ENCODE data around the gene SH3BP4. TPM values are rescaled to one million over a fixed set of nuclear protein-coding genes. Genes with fewer than 3 reads are reported as not detected.

SH3BP4 gene
- total RNA-seq, 1 experiment from 2014 or later, result 93.8 TPM

DNA sequence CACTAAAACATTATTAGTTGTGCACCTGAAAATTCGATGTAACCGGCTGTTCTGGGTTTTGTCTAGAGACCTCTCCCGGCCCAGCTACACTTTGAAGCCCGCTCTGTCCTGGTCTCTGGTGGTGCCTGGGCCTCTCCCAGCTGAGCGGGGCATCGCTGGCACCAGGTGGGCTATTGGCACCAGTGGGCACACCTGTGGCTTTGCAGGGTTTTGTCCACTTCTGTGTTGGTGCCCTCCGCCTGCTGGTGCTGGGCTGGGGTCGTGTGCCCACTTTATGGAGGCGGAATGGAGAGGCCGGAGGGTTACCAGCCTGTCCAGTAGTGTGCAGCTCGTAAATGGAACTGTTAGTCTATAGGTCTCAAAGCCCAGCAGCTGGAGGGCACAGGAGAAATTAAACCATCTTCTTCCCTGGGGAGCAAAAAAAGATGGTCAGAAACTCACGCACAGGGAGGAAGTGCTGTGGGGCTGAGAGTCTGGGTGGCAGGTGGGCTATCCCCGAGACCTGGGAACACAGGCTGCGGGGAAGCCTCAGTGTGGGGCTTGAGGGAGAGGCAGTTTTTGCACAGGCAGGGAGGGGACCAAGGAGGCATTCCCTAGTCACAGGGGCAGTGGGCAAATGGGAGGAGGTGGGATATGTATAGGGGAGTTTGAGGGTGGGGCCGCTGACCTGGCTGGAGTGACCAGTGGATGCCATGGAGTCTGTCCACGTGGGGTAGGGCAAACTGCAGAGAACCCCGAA, 30.4 kb downstream of the SH3BP4 start:
- no CpG with 5 or more reads among the region's 17 CpGs for WGBS (ENCODE audit: extremely low coverage, insufficient read length, low lambda C conversion rate)
- Mint-ChIP-seq H3K4me1 (peaks cover 70 to 72% of the 10 kb centered on the region in 2 experiments), H3K36me3 (ENCODE audit: insufficient read depth in 1 of 3, low read depth in 3 of 3) (peaks cover 21 to 38% (median 31%) of the 10 kb centered on the region in 3 experiments), H3K4me3 (no peak overlapping the region), H3K9me3 (peaks cover 10% of the 10 kb centered on the region in 2 experiments), H3K27me3 (ENCODE audit: low read depth) (no peaks in the 10 kb centered on the region), H3K27ac (peak overlapping the region in 2 of 3 experiments; percentile 78 to 92; a peak in 6 of 7 replicates)
- Histone ChIP-seq H3K27ac (ENCODE audit: insufficient read length, low read depth, low read length) (peak overlapping the region; percentile 96), H3K14ac (ENCODE audit: insufficient read depth, low read length) (no peak overlapping the region), H2BK12ac (ENCODE audit: insufficient read length, low read depth, low read length) (no peak overlapping the region), H4K91ac (ENCODE audit: insufficient read length, low read depth, low read length) (peak overlapping the region; percentile 36), H3K79me1 (ENCODE audit: insufficient read depth, low read depth, low read length, poor library complexity, severe bottlenecking) (no peaks in the 10 kb centered on the region), H3K4me2 (ENCODE audit: insufficient read depth, insufficient read length, low read length) (no peak overlapping the region), H2BK15ac (ENCODE audit: low read depth, low read length) (no peak overlapping the region), H2BK5ac (ENCODE audit: insufficient read length, low read length) (no peak overlapping the region), H3K56ac (ENCODE audit: insufficient read length, low read depth, low read length) (no peak overlapping the region), H3K4me1 (ENCODE audit: insufficient read depth, low read length) (peaks cover 17% of the 10 kb centered on the region), H2BK20ac (ENCODE audit: low read depth, low read length, poor library complexity, severe bottlenecking) (no peak overlapping the region), H4K5ac (ENCODE audit: insufficient read length, low read depth, low read length) (no peak overlapping the region), H3K23ac (ENCODE audit: insufficient read length, low read depth, low read length) (no peak overlapping the region), H3K4ac (ENCODE audit: low read depth, low read length) (peak overlapping the region; percentile 15; the same call in 1 of the 2 replicates), H3K9ac (ENCODE audit: extremely low read depth, insufficient read length, low read length) (no peak overlapping the region), H3T11ph (ENCODE audit: low read length) (no peak overlapping the region), H4K8ac (replicated peaks; ENCODE audit: insufficient read length, low read depth, low read length) (no peak overlapping the region), H3K9me3 (ENCODE audit: control insufficient read depth, low read depth, low read length) (no peaks in the 10 kb centered on the region), H3K27me3 (ENCODE audit: insufficient read depth, low read length) (no peaks in the 10 kb centered on the region), H4K20me1 (ENCODE audit: control insufficient read depth, insufficient read depth, insufficient read length) (peaks cover 2% of the 10 kb centered on the region), H3K18ac (ENCODE audit: insufficient read length, low read depth, low read length) (peak overlapping the region; percentile 27), H2AK5ac (ENCODE audit: insufficient read length, low read length) (no peak overlapping the region), H3K79me2 (ENCODE audit: insufficient read depth, low read length) (peaks cover 21% of the 10 kb centered on the region; the same call in 1 of the 2 replicates), H2AFZ (ENCODE audit: low read length) (no peak overlapping the region), H3K23me2 (ENCODE audit: insufficient read length, low read depth, low read length, poor library complexity, severe bottlenecking) (peaks cover 5% of the 10 kb centered on the region), H2BK120ac (ENCODE audit: low read depth, low read length, poor library complexity, severe bottlenecking) (peak overlapping the region; percentile 26)
- TF ChIP-seq, protein P1, sequence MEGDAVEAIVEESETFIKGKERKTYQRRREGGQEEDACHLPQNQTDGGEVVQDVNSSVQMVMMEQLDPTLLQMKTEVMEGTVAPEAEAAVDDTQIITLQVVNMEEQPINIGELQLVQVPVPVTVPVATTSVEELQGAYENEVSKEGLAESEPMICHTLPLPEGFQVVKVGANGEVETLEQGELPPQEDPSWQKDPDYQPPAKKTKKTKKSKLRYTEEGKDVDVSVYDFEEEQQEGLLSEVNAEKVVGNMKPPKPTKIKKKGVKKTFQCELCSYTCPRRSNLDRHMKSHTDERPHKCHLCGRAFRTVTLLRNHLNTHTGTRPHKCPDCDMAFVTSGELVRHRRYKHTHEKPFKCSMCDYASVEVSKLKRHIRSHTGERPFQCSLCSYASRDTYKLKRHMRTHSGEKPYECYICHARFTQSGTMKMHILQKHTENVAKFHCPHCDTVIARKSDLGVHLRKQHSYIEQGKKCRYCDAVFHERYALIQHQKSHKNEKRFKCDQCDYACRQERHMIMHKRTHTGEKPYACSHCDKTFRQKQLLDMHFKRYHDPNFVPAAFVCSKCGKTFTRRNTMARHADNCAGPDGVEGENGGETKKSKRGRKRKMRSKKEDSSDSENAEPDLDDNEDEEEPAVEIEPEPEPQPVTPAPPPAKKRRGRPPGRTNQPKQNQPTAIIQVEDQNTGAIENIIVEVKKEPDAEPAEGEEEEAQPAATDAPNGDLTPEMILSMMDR (conservative IDR thresholded peaks at IDR 0.05), result no peak
- no peak for DNase-seq
